SK-N-SH treated with all-trans-retinoic acid at 6 μM for 48 hours (cell line): ENCODE results near the gene NRXN3.

ENCODE experiments used
- ATAC-seq: fragments of 200-7000 bp; cut with Tn5 transposase; 3 replicates; pipeline ENCODE4 v1.9.1; 2020; ENCODE audit warnings: mild to moderate bottlenecking, moderate library complexity
- ARNTL ChIP-seq: fragments of 450-650 bp; formaldehyde crosslinking; IDR thresholded peaks from 2 replicates; pipeline ENCODE4 v1.5.0; 2020; ENCODE audit warnings: low read depth, mild to moderate bottlenecking, moderate library complexity, borderline replicate concordance
- BACH2 ChIP-seq: fragments of 250-450 bp; sonication (Bioruptor Pico); IDR thresholded peaks from 2 replicates; pipeline ENCODE4 v1.9.0; 2021; ENCODE audit warnings: mild to moderate bottlenecking, borderline replicate concordance
- ESRRG ChIP-seq: fragments of 250-450 bp; sonication (Bioruptor Pico); IDR thresholded peaks from 2 replicates; pipeline ENCODE4 v1.6.1; 2021; ENCODE audit warnings: mild to moderate bottlenecking
- GLIS3 ChIP-seq: fragments of 250-450 bp; sonication (Bioruptor Pico); IDR thresholded peaks from 2 replicates; pipeline ENCODE4 v1.5.0; 2020; ENCODE audit warnings: mild to moderate bottlenecking, moderate library complexity
- ISL1 ChIP-seq: fragments of 250-450 bp; sonication (Bioruptor Pico); IDR thresholded peaks from 2 replicates; pipeline ENCODE4 v2.1.2; 2022; ENCODE audit warnings: mild to moderate bottlenecking, moderate library complexity
- OSR1 ChIP-seq: fragments of 250-450 bp; sonication (Bioruptor Pico); IDR thresholded peaks from 2 replicates; pipeline ENCODE4 v1.8.0; 2022; ENCODE audit warnings: moderate library complexity, mild to moderate bottlenecking, inconsistent platforms
- PPARA ChIP-seq: fragments of 250-450 bp; sonication (Bioruptor Pico); IDR thresholded peaks from 2 replicates; pipeline ENCODE4 v1.5.0; 2020; ENCODE audit warnings: mild to moderate bottlenecking, borderline replicate concordance
- RARB ChIP-seq: fragments of 250-450 bp; sonication (Bioruptor Pico); IDR thresholded peaks from 2 replicates; pipeline ENCODE4 v1.8.0; 2021; ENCODE audit warnings: mild to moderate bottlenecking, moderate library complexity
- SNAI2 ChIP-seq: fragments of 250-450 bp; sonication (Bioruptor Pico); IDR thresholded peaks from 2 replicates; pipeline ENCODE4 v1.5.0; 2020; ENCODE audit warnings: mild to moderate bottlenecking, moderate library complexity
- ZC3H10 ChIP-seq: fragments of 250-450 bp; sonication (Bioruptor Pico); IDR thresholded peaks from 2 replicates; pipeline ENCODE4 v1.5.1; 2021; ENCODE audit warnings: mild to moderate bottlenecking, moderate library complexity
- ZFP3 ChIP-seq: fragments of 250-450 bp; sonication (Bioruptor Pico); IDR thresholded peaks from 2 replicates; pipeline ENCODE4 v1.5.0; 2020; ENCODE audit warnings: mild to moderate bottlenecking, moderate library complexity
- ZFP30 ChIP-seq: fragments of 450-650 bp; formaldehyde crosslinking; IDR thresholded peaks from 2 replicates; pipeline ENCODE4 v1.5.0; 2022; ENCODE audit warnings: mild to moderate bottlenecking, moderate library complexity
- ZNF565 ChIP-seq: fragments of 450-650 bp; formaldehyde crosslinking; conservative IDR thresholded peaks from 2 replicates; pipeline ENCODE4 v1.5.0; 2020; ENCODE audit warnings: low read depth, mild to moderate bottlenecking, moderate library complexity
- ZNF70 ChIP-seq: fragments of 450-650 bp; formaldehyde crosslinking; IDR thresholded peaks from 2 replicates; pipeline ENCODE4 v1.5.0; 2020; ENCODE audit warnings: mild to moderate bottlenecking, moderate library complexity
- ZNF8 ChIP-seq: fragments of 450-650 bp; formaldehyde crosslinking; IDR thresholded peaks from 2 replicates; pipeline ENCODE4 v1.5.0; 2020; ENCODE audit warnings: mild to moderate bottlenecking, moderate library complexity
- TF ChIP-seq, protein P1 (sequence below): fragments of 250-450 bp; sonication (Bioruptor Pico); IDR thresholded peaks from 2 replicates; pipeline ENCODE4 v1.8.0; 2020; ENCODE audit warnings: mild to moderate bottlenecking, moderate library complexity, borderline replicate concordance
- TF ChIP-seq, protein P2 (sequence below): fragments of 250-450 bp; sonication (Bioruptor Pico); IDR thresholded peaks from 2 replicates; pipeline ENCODE4 v1.5.0; 2020; ENCODE audit warnings: mild to moderate bottlenecking, moderate library complexity
- TF ChIP-seq, protein P3 (sequence below): fragments of 250-450 bp; sonication (Bioruptor Pico); IDR thresholded peaks from 2 replicates; pipeline ENCODE4 v1.5.1; 2021; ENCODE audit warnings: mild to moderate bottlenecking, moderate library complexity
- TF ChIP-seq, protein P4 (sequence below): fragments of 250-450 bp; sonication (Bioruptor Pico); IDR thresholded peaks from 2 replicates; pipeline ENCODE4 v1.5.1; 2020; ENCODE audit warnings: low read depth, mild to moderate bottlenecking, moderate library complexity
- TF ChIP-seq, protein P5 (sequence below): fragments of 250-450 bp; sonication (Bioruptor Pico); IDR thresholded peaks from 2 replicates; pipeline ENCODE4 v1.8.0; 2021; ENCODE audit warnings: low read depth, mild to moderate bottlenecking, moderate library complexity, borderline replicate concordance

The NRXN3 gene

DNA sequence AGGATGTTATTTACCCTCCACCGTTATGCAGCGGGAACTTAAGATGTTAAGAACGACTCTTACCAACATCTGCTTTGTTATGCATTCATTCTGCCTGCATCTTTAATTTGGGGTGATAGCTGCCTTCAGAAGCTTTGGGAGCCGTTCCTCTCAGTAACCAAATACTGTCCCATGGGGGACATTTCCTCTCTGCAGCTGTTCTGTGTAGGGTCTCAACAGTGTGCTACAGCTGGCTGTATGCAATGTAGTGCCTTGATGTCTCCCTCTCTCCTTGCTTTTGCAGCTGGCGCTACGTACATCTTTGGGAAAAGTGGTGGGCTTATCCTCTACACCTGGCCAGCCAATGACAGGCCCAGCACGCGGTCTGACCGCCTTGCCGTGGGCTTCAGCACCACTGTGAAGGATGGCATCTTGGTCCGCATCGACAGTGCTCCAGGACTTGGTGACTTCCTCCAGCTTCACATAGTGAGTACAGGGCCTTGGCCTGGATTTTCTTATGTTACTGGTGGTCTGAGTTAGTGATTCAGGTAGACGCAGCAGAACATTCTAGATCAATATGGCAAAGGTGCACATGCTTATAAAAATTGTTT, 1296.9 kb downstream of the NRXN3 start:
- no peak for TF ChIP-seq ESRRG (CRISPR knock-in tag)
- no peak for TF ChIP-seq ISL1 (CRISPR knock-in tag)
- TF ChIP-seq, protein P1, sequence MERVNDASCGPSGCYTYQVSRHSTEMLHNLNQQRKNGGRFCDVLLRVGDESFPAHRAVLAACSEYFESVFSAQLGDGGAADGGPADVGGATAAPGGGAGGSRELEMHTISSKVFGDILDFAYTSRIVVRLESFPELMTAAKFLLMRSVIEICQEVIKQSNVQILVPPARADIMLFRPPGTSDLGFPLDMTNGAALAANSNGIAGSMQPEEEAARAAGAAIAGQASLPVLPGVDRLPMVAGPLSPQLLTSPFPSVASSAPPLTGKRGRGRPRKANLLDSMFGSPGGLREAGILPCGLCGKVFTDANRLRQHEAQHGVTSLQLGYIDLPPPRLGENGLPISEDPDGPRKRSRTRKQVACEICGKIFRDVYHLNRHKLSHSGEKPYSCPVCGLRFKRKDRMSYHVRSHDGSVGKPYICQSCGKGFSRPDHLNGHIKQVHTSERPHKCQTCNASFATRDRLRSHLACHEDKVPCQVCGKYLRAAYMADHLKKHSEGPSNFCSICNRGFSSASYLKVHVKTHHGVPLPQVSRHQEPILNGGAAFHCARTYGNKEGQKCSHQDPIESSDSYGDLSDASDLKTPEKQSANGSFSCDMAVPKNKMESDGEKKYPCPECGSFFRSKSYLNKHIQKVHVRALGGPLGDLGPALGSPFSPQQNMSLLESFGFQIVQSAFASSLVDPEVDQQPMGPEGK (CRISPR knock-in tag) = no peak
- no peak for TF ChIP-seq GLIS3 (CRISPR knock-in tag)
- no peak for TF ChIP-seq ZFP3 (CRISPR knock-in tag)
- no peak for TF ChIP-seq ZNF565 (CRISPR knock-in tag)
- TF ChIP-seq, protein P2, sequence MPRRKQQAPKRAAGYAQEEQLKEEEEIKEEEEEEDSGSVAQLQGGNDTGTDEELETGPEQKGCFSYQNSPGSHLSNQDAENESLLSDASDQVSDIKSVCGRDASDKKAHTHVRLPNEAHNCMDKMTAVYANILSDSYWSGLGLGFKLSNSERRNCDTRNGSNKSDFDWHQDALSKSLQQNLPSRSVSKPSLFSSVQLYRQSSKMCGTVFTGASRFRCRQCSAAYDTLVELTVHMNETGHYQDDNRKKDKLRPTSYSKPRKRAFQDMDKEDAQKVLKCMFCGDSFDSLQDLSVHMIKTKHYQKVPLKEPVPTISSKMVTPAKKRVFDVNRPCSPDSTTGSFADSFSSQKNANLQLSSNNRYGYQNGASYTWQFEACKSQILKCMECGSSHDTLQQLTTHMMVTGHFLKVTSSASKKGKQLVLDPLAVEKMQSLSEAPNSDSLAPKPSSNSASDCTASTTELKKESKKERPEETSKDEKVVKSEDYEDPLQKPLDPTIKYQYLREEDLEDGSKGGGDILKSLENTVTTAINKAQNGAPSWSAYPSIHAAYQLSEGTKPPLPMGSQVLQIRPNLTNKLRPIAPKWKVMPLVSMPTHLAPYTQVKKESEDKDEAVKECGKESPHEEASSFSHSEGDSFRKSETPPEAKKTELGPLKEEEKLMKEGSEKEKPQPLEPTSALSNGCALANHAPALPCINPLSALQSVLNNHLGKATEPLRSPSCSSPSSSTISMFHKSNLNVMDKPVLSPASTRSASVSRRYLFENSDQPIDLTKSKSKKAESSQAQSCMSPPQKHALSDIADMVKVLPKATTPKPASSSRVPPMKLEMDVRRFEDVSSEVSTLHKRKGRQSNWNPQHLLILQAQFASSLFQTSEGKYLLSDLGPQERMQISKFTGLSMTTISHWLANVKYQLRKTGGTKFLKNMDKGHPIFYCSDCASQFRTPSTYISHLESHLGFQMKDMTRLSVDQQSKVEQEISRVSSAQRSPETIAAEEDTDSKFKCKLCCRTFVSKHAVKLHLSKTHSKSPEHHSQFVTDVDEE = no peak
- no peak for TF ChIP-seq BACH2 (CRISPR knock-in tag)
- TF ChIP-seq, all 23 proteins: peak for 0

DNA sequence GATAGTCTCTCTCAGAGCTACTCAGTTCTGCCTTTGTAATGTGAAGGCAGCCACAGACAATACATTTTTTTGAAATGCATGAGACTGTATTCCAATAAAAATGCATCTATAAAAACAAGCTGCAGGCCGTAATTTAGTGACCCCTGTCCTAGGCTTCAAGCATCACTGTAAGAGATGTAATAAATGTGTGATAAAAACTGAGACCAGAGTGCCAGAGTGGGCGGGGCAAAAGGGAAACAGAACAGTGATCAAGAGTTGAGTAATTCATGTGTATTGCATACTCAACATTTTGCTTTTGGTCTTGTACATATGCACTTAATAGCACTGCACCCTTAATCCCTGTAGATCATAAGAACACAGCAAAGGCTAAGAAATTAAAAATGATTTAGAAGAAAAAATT, 1297.7 kb downstream of the NRXN3 start:
- TF ChIP-seq, protein P3, sequence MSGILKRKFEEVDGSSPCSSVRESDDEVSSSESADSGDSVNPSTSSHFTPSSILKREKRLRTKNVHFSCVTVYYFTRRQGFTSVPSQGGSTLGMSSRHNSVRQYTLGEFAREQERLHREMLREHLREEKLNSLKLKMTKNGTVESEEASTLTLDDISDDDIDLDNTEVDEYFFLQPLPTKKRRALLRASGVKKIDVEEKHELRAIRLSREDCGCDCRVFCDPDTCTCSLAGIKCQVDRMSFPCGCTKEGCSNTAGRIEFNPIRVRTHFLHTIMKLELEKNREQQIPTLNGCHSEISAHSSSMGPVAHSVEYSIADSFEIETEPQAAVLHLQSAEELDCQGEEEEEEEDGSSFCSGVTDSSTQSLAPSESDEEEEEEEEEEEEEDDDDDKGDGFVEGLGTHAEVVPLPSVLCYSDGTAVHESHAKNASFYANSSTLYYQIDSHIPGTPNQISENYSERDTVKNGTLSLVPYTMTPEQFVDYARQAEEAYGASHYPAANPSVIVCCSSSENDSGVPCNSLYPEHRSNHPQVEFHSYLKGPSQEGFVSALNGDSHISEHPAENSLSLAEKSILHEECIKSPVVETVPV (CRISPR knock-in tag) = no peak
- TF ChIP-seq GLIS3 (CRISPR knock-in tag) (no peak), ZC3H10 (CRISPR knock-in tag) (no peak), ZNF565 (CRISPR knock-in tag) (no peak), RARB (CRISPR knock-in tag) (no peak), SNAI2 (CRISPR knock-in tag) (no peak), ZFP30 (CRISPR knock-in tag) (no peak), ISL1 (CRISPR knock-in tag) (no peak), PPARA (CRISPR knock-in tag) (no peak), ESRRG (CRISPR knock-in tag) (no peak), BACH2 (CRISPR knock-in tag) (no peak), ZFP3 (CRISPR knock-in tag) (no peak), ARNTL (CRISPR knock-in tag) (no peak), ZNF8 (CRISPR knock-in tag) (no peak), OSR1 (no peak), ZNF70 (CRISPR knock-in tag) (no peak)
- TF ChIP-seq, protein P4, sequence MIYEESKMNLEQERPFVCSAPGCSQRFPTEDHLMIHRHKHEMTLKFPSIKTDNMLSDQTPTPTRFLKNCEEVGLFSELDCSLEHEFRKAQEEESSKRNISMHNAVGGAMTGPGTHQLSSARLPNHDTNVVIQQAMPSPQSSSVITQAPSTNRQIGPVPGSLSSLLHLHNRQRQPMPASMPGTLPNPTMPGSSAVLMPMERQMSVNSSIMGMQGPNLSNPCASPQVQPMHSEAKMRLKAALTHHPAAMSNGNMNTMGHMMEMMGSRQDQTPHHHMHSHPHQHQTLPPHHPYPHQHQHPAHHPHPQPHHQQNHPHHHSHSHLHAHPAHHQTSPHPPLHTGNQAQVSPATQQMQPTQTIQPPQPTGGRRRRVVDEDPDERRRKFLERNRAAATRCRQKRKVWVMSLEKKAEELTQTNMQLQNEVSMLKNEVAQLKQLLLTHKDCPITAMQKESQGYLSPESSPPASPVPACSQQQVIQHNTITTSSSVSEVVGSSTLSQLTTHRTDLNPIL (CRISPR knock-in tag) = no peak
- TF ChIP-seq, protein P2 = no peak
- TF ChIP-seq, protein P1 (CRISPR knock-in tag) = no peak
- TF ChIP-seq, protein P5, sequence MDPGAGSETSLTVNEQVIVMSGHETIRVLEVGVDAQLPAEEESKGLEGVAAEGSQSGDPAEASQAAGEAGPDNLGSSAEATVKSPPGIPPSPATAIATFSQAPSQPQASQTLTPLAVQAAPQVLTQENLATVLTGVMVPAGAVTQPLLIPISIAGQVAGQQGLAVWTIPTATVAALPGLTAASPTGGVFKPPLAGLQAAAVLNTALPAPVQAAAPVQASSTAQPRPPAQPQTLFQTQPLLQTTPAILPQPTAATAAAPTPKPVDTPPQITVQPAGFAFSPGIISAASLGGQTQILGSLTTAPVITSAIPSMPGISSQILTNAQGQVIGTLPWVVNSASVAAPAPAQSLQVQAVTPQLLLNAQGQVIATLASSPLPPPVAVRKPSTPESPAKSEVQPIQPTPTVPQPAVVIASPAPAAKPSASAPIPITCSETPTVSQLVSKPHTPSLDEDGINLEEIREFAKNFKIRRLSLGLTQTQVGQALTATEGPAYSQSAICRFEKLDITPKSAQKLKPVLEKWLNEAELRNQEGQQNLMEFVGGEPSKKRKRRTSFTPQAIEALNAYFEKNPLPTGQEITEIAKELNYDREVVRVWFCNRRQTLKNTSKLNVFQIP = no peak
- ATAC-seq = no peak

More for the DNA sequence above, 1296.9 kb downstream of the NRXN3 start:
- no peak for ATAC-seq
